ENCODE data around the gene CCNB2. TPM values are rescaled to one million over a fixed set of nuclear protein-coding genes. Genes with fewer than 3 reads are reported as not detected.
"Not testable (repeated sequence)": the region's sequence is repeated elsewhere in the genome, so short reads cannot be mapped to it uniquely, and the experiment has no call there.

The CCNB2 gene
- total and polyA plus RNA-seq, 4 experiments from 2014 or later = 0.44 TPM; not detected in 3

GRCh38 chr15:59157396-59157795, 52.5 kb downstream of the CCNB2 start:
- ChIA-PET CTCF (ENCODE audit: partially characterized antibody) (no interaction called here), POLR2A (ENCODE audit: partially characterized antibody) (no interaction called here)
- no peaks in the 10 kb centered on the region for H3K4me1 ChIP-seq (ENCODE audit: insufficient read depth, low read length)
- H3K27me3 ChIP-seq (ENCODE audit: insufficient read depth, low read length) = no peaks in the 10 kb centered on the region
- no peak overlapping the region for H3K27ac ChIP-seq (ENCODE audit: low read depth, low read length)
- no peaks in the 10 kb centered on the region for H3K9me3 ChIP-seq (ENCODE audit: control insufficient read depth in 1 of 2, low read length in 2 of 2)
- intact Hi-C loops (cut with micrococcal nuclease) = no loop called here
- no peaks in the 10 kb centered on the region for H3K36me3 Mint-ChIP-seq
- no peak overlapping the region for H3K27ac Mint-ChIP-seq
- no peaks in the 10 kb centered on the region for H3K9me3 Mint-ChIP-seq
- H3K4me1 Mint-ChIP-seq = no peaks in the 10 kb centered on the region
- no peak overlapping the region for H3K4me3 ChIP-seq (ENCODE audit: low read length in 2 of 2)
- DNase-seq = no peak
- H3K36me3 ChIP-seq (ENCODE audit: insufficient read depth, low read length) = no peaks in the 10 kb centered on the region
- H3K27me3 Mint-ChIP-seq = no peaks in the 10 kb centered on the region
- no peak overlapping the region for H3K4me3 Mint-ChIP-seq

GRCh38 chr15:59157840-59158700, 53.1 kb downstream of the CCNB2 start:
- intact Hi-C loops (cut with micrococcal nuclease) = no loop called here
- Mint-ChIP-seq H3K27me3 (no peaks in the 10 kb centered on the region), H3K4me3 (no peak overlapping the region), H3K36me3 (no peaks in the 10 kb centered on the region), H3K4me1 (no peaks in the 10 kb centered on the region), H3K9me3 (no peaks in the 10 kb centered on the region), H3K27ac (no peak overlapping the region)
- H3K27me3 ChIP-seq (ENCODE audit: insufficient read depth, low read length) = no peaks in the 10 kb centered on the region
- H3K4me3 ChIP-seq (ENCODE audit: low read length in 2 of 2) = no peak overlapping the region
- CTCF ChIA-PET (ENCODE audit: partially characterized antibody) = interaction anchor here (1.6 kb wide), 1 partner anchor 371 kb away, joined by 5 read pairs; no protein-coding TSS in a partner anchor
- POLR2A ChIA-PET (ENCODE audit: partially characterized antibody) = no interaction called here
- H3K9me3 ChIP-seq (ENCODE audit: control insufficient read depth in 1 of 2, low read length in 2 of 2) = no peaks in the 10 kb centered on the region
- H3K27ac ChIP-seq (ENCODE audit: low read depth, low read length) = no peak overlapping the region
- no peaks in the 10 kb centered on the region for H3K4me1 ChIP-seq (ENCODE audit: insufficient read depth, low read length)
- DNase-seq = no peak
- H3K36me3 ChIP-seq (ENCODE audit: insufficient read depth, low read length) = no peaks in the 10 kb centered on the region

- ChIA-PET CTCF (ENCODE audit: partially characterized antibody) (interaction anchor here (1.6 kb wide), 1 partner anchor 370 kb away, joined by 5 read pairs; no protein-coding TSS in a partner anchor), POLR2A (ENCODE audit: partially characterized antibody) (no interaction called here)
- DNase-seq = no peak
- Mint-ChIP-seq H3K27me3 (no peaks in the 10 kb centered on the region), H3K36me3 (no peaks in the 10 kb centered on the region), H3K9me3 (no peaks in the 10 kb centered on the region), H3K27ac (peak overlapping the region in 1 of 7 donors; percentile 58), H3K4me3 (no peak overlapping the region), H3K4me1 (no peaks in the 10 kb centered on the region)
- Histone ChIP-seq H3K27me3 (ENCODE audit: insufficient read depth, low read length) (no peaks in the 10 kb centered on the region), H3K9me3 (ENCODE audit: control insufficient read depth in 1 of 2, low read length in 2 of 2) (no peaks in the 10 kb centered on the region), H3K4me1 (ENCODE audit: insufficient read depth, low read length) (no peaks in the 10 kb centered on the region), H3K27ac (ENCODE audit: low read depth, low read length) (no peak overlapping the region), H3K4me3 (ENCODE audit: low read length in 2 of 2) (no peak overlapping the region), H3K36me3 (ENCODE audit: insufficient read depth, low read length) (no peaks in the 10 kb centered on the region)
- intact Hi-C loops (cut with micrococcal nuclease) = no loop called here
Observed at GRCh38 chr15:59158701-59159034, 53.7 kb downstream of the CCNB2 start.

GRCh38 chr15:59159210-59159609, 54.3 kb downstream of the CCNB2 start:
- Histone ChIP-seq H3K4me3 (ENCODE audit: low read length in 2 of 2) (no peak overlapping the region), H3K27me3 (ENCODE audit: insufficient read depth, low read length) (no peaks in the 10 kb centered on the region), H3K9me3 (ENCODE audit: control insufficient read depth in 1 of 2, low read length in 2 of 2) (no peaks in the 10 kb centered on the region), H3K36me3 (ENCODE audit: insufficient read depth, low read length) (no peaks in the 10 kb centered on the region), H3K27ac (ENCODE audit: low read depth, low read length) (no peak overlapping the region), H3K4me1 (ENCODE audit: insufficient read depth, low read length) (no peaks in the 10 kb centered on the region)
- POLR2A ChIA-PET (ENCODE audit: partially characterized antibody) = no interaction called here
- Mint-ChIP-seq H3K27ac (no peak overlapping the region), H3K9me3 (no peaks in the 10 kb centered on the region), H3K4me3 (no peak overlapping the region), H3K4me1 (no peaks in the 10 kb centered on the region), H3K27me3 (no peaks in the 10 kb centered on the region), H3K36me3 (no peaks in the 10 kb centered on the region)
- intact Hi-C loops (cut with micrococcal nuclease) = no loop called here
- CTCF ChIA-PET (ENCODE audit: partially characterized antibody) = interaction anchor here (1.6 kb wide), 1 partner anchor 369 kb away, joined by 5 read pairs; no protein-coding TSS in a partner anchor
- DNase-seq = no peak

GRCh38 chr15:59160880-59161593, 56.1 kb downstream of the CCNB2 start:
- intact Hi-C loops (cut with micrococcal nuclease) = loop anchor here (5.0 kb wide), 1 partner anchor 331 kb away; no protein-coding TSS in a partner anchor
- POLR2A ChIA-PET (ENCODE audit: partially characterized antibody) = no interaction called here
- Histone ChIP-seq H3K27ac (ENCODE audit: low read depth, low read length) (no peak overlapping the region), H3K9me3 (ENCODE audit: control insufficient read depth in 1 of 2, low read length in 2 of 2) (no peaks in the 10 kb centered on the region), H3K4me3 (ENCODE audit: low read length in 2 of 2) (no peak overlapping the region), H3K27me3 (ENCODE audit: insufficient read depth, low read length) (no peaks in the 10 kb centered on the region), H3K36me3 (ENCODE audit: insufficient read depth, low read length) (no peaks in the 10 kb centered on the region), H3K4me1 (ENCODE audit: insufficient read depth, low read length) (no peaks in the 10 kb centered on the region)
- no peak overlapping the region for H3K27ac Mint-ChIP-seq
- no peaks in the 10 kb centered on the region for H3K9me3 Mint-ChIP-seq
- no peaks in the 10 kb centered on the region for H3K36me3 Mint-ChIP-seq
- no peak for DNase-seq
- H3K27me3 Mint-ChIP-seq = no peaks in the 10 kb centered on the region
- CTCF ChIA-PET (ENCODE audit: partially characterized antibody) = interaction anchor here (1.0 kb wide), 1 partner anchor 368 kb away, joined by 5 read pairs; no protein-coding TSS in a partner anchor
- H3K4me1 Mint-ChIP-seq = no peaks in the 10 kb centered on the region
- H3K4me3 Mint-ChIP-seq = no peak overlapping the region

GRCh38 chr15:59162080-59162479, 57.1 kb downstream of the CCNB2 start:
- H3K9me3 ChIP-seq (ENCODE audit: control insufficient read depth in 1 of 2, low read length in 2 of 2); H3K27ac ChIP-seq (ENCODE audit: low read depth, low read length); POLR2A ChIA-PET (ENCODE audit: partially characterized antibody); H3K4me1 ChIP-seq (ENCODE audit: insufficient read depth, low read length); H3K4me3 ChIP-seq (ENCODE audit: low read length in 2 of 2); H3K36me3 Mint-ChIP-seq; DNase-seq; H3K36me3 ChIP-seq (ENCODE audit: insufficient read depth, low read length); H3K27me3 ChIP-seq (ENCODE audit: insufficient read depth, low read length); H3K27ac Mint-ChIP-seq; H3K9me3 Mint-ChIP-seq; H3K4me1 Mint-ChIP-seq; H3K27me3 Mint-ChIP-seq; H3K4me3 Mint-ChIP-seq: not testable (repeated sequence)
- intact Hi-C loops (cut with micrococcal nuclease) = loop anchor here (5.0 kb wide), 1 partner anchor 330 kb away; no protein-coding TSS in a partner anchor
- CTCF ChIA-PET (ENCODE audit: partially characterized antibody) = interaction anchor here (1.0 kb wide), 1 partner anchor 366 kb away, joined by 5 read pairs; no protein-coding TSS in a partner anchor

- Histone ChIP-seq H3K27ac (ENCODE audit: low read depth, low read length) (no peak overlapping the region), H3K4me1 (ENCODE audit: insufficient read depth, low read length) (no peaks in the 10 kb centered on the region), H3K9me3 (ENCODE audit: control insufficient read depth in 1 of 2, low read length in 2 of 2) (no peaks in the 10 kb centered on the region), H3K4me3 (ENCODE audit: low read length in 2 of 2) (no peak overlapping the region), H3K36me3 (ENCODE audit: insufficient read depth, low read length) (no peaks in the 10 kb centered on the region), H3K27me3 (ENCODE audit: insufficient read depth, low read length) (no peaks in the 10 kb centered on the region)
- no peaks in the 10 kb centered on the region for H3K27me3 Mint-ChIP-seq
- no peaks in the 10 kb centered on the region for H3K36me3 Mint-ChIP-seq
- DNase-seq = no peak
- no peak overlapping the region for H3K4me3 Mint-ChIP-seq
- POLR2A ChIA-PET (ENCODE audit: partially characterized antibody) = no interaction called here
- H3K9me3 Mint-ChIP-seq = no peaks in the 10 kb centered on the region
- no peaks in the 10 kb centered on the region for H3K4me1 Mint-ChIP-seq
- no peak overlapping the region for H3K27ac Mint-ChIP-seq
- CTCF ChIA-PET (ENCODE audit: partially characterized antibody) = interaction anchor here (0.6 to 1.4 kb wide), 3 partner anchors 27 to 363 kb away, joined by 3 to 4 read pairs (median 3); no protein-coding TSS in a partner anchor
- intact Hi-C loops (cut with micrococcal nuclease) = no loop called here
Observed at GRCh38 chr15:59165726-59166125, 60.8 kb downstream of the CCNB2 start.
